Keratinocyte (primary cell): ENCODE results near the gene LYPLA2.

Source experiments
- EZH2 ChIP-seq: IDR thresholded peaks from one replicate; pipeline ENCODE4 v1.6.1; 2012; ENCODE audit warnings: inconsistent platforms, mild to moderate bottlenecking, low read length, moderate library complexity
- TF ChIP-seq, protein P1 (sequence below), 3 experiments: IDR thresholded peaks in 1 of 3; conservative IDR thresholded peaks in 1 of 3; optimal IDR thresholded peaks in 1 of 3; 2 replicates in 2 of 3; 3 replicates in 1 of 3; pipeline versions ENCODE3 to v1.5.1; 2011; ENCODE audit warnings: low read length in 3 of 3, mild to moderate bottlenecking in 3 of 3, moderate library complexity in 2 of 3, control low read depth in 1 of 3, inconsistent platforms in 1 of 3; ENCODE audit not compliant: insufficient read depth in 2 of 3; ENCODE audit errors: extremely low read depth in 1 of 3

DNA sequence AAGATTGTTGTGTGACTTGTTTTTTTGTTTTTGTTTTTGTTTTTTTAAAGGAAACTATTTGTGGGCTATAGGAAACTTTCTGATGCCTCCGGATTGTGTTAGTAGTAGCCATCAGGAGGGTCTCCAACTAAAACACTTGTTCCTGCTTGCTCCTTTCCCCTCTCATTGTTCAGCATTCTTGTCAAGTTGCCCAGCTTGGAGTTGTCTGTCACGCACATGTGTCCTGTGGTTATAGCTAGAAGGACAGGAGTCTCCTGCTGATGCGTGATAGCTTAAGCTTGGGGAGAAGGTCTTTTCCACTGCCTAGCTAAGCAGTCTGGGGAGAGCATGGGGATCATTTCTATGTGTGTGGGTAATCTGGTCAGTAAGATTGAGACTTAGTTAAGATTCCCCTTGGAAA lies 3.2 kb upstream of the LYPLA2 start:
- TF ChIP-seq, protein P1, sequence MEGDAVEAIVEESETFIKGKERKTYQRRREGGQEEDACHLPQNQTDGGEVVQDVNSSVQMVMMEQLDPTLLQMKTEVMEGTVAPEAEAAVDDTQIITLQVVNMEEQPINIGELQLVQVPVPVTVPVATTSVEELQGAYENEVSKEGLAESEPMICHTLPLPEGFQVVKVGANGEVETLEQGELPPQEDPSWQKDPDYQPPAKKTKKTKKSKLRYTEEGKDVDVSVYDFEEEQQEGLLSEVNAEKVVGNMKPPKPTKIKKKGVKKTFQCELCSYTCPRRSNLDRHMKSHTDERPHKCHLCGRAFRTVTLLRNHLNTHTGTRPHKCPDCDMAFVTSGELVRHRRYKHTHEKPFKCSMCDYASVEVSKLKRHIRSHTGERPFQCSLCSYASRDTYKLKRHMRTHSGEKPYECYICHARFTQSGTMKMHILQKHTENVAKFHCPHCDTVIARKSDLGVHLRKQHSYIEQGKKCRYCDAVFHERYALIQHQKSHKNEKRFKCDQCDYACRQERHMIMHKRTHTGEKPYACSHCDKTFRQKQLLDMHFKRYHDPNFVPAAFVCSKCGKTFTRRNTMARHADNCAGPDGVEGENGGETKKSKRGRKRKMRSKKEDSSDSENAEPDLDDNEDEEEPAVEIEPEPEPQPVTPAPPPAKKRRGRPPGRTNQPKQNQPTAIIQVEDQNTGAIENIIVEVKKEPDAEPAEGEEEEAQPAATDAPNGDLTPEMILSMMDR (optimal IDR thresholded peaks at IDR 0.05 in 1 of 3, IDR thresholded peaks at IDR 0.05 in 1 of 3, conservative IDR thresholded peaks at IDR 0.05 in 1 of 3; ENCODE audit: extremely low read depth in 1 of 3, insufficient read depth in 2 of 3, low read length in 3 of 3) = no peak
- TF ChIP-seq EZH2 = no peak
